Prostate gland (tissue), 2 donors: ENCODE results near the gene KCNG2.

Experiments
- POLR2A ChIP-seq: fragments of 450-650 bp; IDR thresholded peaks from one replicate; pipeline ENCODE4 v1.6.1; 2016; ENCODE audit warnings: antibody characterized with exemption, mild to moderate bottlenecking
- POLR2AphosphoS5 ChIP-seq: sonication (generic); formaldehyde crosslinking; IDR thresholded peaks from one replicate; pipeline ENCODE4 v1.6.1; 2017; ENCODE audit warnings: antibody characterized with exemption
- TF ChIP-seq, protein P1 (sequence below), 4 experiments: fragments of 200-600 bp in 2 of 4; fragments of 450-650 bp in 2 of 4; sonication (generic) in 2 of 4; IDR thresholded peaks; 1 replicate in 3 of 4; 2 replicates in 1 of 4; pipeline ENCODE4 v1.5.1; 2016 to 2019; ENCODE audit warnings: antibody characterized with exemption in 4 of 4, mild to moderate bottlenecking in 2 of 4, moderate library complexity in 2 of 4

DNA sequence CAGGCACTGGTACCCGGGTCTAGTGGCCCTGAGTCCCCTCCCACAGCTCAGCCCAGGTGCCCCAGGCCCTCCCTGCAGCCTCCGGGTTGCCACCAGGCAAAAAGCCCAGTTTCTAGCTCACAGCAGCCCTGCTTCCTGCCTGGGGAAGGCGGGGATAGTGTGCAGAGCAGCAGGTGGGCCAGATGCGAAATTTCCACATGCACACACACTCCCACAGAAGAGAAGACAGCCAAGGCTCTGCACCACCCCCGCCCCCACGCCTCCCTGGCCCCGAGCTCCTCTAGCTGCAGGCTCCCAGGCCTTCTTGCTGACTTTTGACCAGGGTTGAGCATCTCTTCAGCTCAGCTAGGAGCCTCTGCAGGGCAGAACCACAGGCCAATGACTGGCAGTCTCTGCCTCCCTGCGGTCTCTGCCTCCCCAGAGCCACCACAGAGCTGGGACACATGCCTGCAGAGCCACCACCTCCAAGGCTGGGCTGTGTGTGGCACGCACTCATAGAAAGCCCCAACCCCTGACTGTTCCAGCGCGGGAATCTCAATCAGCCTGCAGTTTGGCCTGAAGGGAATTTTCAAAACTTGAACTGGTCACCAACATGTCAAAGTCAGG, 146.5 kb downstream of the KCNG2 start:
- TF ChIP-seq POLR2A, result no peak
- TF ChIP-seq, protein P1, sequence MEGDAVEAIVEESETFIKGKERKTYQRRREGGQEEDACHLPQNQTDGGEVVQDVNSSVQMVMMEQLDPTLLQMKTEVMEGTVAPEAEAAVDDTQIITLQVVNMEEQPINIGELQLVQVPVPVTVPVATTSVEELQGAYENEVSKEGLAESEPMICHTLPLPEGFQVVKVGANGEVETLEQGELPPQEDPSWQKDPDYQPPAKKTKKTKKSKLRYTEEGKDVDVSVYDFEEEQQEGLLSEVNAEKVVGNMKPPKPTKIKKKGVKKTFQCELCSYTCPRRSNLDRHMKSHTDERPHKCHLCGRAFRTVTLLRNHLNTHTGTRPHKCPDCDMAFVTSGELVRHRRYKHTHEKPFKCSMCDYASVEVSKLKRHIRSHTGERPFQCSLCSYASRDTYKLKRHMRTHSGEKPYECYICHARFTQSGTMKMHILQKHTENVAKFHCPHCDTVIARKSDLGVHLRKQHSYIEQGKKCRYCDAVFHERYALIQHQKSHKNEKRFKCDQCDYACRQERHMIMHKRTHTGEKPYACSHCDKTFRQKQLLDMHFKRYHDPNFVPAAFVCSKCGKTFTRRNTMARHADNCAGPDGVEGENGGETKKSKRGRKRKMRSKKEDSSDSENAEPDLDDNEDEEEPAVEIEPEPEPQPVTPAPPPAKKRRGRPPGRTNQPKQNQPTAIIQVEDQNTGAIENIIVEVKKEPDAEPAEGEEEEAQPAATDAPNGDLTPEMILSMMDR (IDR thresholded peaks at IDR 0.05), result no peak
- TF ChIP-seq POLR2AphosphoS5, result no peak
